Testis (tissue), 2 donors: ENCODE data around the gene SLC44A1.

Experiments used
- CTCF ChIP-seq, 3 experiments: fragments of 450-650 bp in 2 of 3; fragments of 200-600 bp in 1 of 3; sonication (generic) in 1 of 3; IDR thresholded peaks; one replicate each; pipeline ENCODE4 v1.5.1; 2016 to 2019; ENCODE audit warnings: antibody characterized with exemption in 3 of 3, mild to moderate bottlenecking in 2 of 3, moderate library complexity in 1 of 3
- POLR2A ChIP-seq: fragments of 450-650 bp; IDR thresholded peaks from one replicate; pipeline ENCODE4 v1.6.1; 2017; ENCODE audit warnings: antibody characterized with exemption, mild to moderate bottlenecking, moderate library complexity

DNA sequence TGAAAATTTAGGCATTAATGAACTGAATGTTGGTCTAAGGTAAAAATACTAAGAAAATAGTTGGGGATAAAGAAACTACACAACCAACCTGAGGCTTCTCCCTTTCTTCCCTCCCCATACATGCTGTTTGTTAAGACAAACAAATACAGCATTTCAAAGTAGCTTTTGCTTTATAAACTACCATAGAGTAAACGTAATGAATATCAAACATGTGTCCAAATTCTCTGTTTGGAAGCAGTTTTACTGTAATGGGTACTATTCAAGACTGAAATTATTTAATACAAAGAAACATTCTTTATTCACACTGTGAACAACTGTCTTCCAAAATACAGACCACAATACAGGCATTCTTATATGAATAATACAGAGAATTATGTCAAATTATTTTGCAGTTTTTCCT is 52.0 kb downstream of the SLC44A1 start:
- TF ChIP-seq POLR2A (no peak), CTCF (IDR thresholded peaks at IDR 0.05) (no peak)
